ENCODE measurements around the gene ZRANB3.

The ZRANB3 gene

DNA sequence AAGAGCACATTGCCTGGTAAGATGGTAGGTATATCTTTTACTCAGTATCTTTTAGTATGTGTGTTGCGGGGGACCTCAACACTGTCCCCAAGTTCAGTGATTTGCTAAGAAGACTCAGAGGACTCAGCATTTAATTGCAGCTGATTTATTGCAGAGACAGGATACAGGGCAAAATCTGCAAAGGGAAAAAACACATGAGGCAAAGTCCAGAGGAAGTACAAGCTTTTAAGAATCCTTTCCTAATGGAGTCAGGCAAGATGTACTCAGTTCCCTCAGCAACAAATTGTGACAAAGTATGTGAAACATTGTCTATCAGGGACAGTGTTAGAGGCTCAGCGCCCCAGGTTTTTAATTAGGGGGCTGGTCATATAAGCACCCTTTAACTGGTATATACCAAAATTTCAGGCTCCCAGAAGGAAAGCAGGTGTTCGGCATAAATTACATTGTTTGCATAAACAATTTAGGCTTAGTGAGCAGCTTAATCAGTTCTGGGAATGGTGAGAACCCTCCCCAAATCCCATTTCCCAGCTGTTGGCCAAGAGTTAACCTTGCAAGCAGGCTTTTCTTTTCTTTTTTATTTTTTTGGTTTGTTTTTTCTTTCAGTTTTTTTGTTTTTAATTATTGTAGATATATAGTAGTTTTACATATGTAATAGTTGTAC lies 437.2 kb downstream of the ZRANB3 start (continued):
- TF ChIP-seq, protein P1, sequence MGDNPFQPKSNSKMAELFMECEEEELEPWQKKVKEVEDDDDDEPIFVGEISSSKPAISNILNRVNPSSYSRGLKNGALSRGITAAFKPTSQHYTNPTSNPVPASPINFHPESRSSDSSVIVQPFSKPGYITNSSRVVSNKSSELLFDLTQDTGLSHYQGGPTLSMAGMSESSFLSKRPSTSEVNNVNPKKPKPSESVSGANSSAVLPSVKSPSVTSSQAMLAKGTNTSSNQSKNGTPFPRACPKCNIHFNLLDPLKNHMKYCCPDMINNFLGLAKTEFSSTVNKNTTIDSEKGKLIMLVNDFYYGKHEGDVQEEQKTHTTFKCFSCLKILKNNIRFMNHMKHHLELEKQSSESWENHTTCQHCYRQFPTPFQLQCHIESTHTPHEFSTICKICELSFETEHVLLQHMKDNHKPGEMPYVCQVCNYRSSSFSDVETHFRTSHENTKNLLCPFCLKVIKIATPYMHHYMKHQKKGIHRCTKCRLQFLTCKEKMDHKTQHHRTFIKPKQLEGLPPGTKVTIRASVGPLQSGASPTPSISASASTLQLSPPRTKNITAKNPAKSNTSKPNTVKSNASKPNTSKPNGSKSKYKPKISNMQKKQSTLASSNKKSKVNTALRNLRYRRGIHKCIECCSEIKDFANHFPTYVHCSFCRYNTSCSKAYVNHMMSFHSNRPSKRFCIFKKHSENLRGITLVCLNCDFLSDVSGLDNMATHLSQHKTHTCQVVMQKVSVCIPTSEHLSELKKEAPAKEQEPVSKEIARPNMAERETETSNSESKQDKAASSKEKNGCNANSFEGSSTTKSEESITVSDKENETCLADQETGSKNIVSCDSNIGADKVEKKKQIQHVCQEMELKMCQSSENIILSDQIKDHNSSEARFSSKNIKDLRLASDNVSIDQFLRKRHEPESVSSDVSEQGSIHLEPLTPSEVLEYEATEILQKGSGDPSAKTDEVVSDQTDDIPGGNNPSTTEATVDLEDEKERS (tag by site-specific recombination; IDR thresholded peaks at IDR 0.05): no peak
- TF ChIP-seq ZNF670 (tag by site-specific recombination; IDR thresholded peaks at IDR 0.05; ENCODE audit: low read depth): no peak
- TF ChIP-seq, protein P2, sequence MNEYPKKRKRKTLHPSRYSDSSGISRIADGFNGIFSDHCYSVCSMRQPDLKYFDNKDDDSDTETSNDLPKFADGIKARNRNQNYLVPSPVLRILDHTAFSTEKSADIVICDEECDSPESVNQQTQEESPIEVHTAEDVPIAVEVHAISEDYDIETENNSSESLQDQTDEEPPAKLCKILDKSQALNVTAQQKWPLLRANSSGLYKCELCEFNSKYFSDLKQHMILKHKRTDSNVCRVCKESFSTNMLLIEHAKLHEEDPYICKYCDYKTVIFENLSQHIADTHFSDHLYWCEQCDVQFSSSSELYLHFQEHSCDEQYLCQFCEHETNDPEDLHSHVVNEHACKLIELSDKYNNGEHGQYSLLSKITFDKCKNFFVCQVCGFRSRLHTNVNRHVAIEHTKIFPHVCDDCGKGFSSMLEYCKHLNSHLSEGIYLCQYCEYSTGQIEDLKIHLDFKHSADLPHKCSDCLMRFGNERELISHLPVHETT (tag by site-specific recombination; IDR thresholded peaks at IDR 0.05): no peak
- TF ChIP-seq ZFP37 (tag by site-specific recombination; IDR thresholded peaks at IDR 0.05): no peak
- TF ChIP-seq ZNF2 (tag by site-specific recombination; IDR thresholded peaks at IDR 0.05): no peak
- TF ChIP-seq GLIS2 (tag by site-specific recombination; IDR thresholded peaks at IDR 0.05): no peak
- TF ChIP-seq ZNF561 (tag by site-specific recombination; IDR thresholded peaks at IDR 0.05; ENCODE audit: borderline replicate concordance): no peak
- TF ChIP-seq, protein P3, sequence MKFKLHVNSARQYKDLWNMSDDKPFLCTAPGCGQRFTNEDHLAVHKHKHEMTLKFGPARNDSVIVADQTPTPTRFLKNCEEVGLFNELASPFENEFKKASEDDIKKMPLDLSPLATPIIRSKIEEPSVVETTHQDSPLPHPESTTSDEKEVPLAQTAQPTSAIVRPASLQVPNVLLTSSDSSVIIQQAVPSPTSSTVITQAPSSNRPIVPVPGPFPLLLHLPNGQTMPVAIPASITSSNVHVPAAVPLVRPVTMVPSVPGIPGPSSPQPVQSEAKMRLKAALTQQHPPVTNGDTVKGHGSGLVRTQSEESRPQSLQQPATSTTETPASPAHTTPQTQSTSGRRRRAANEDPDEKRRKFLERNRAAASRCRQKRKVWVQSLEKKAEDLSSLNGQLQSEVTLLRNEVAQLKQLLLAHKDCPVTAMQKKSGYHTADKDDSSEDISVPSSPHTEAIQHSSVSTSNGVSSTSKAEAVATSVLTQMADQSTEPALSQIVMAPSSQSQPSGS (tag by site-specific recombination; IDR thresholded peaks at IDR 0.05; ENCODE audit: low read depth): no peak
- TF ChIP-seq ZNF610 (tag by site-specific recombination; IDR thresholded peaks at IDR 0.05; ENCODE audit: borderline replicate concordance): no peak

DNA sequence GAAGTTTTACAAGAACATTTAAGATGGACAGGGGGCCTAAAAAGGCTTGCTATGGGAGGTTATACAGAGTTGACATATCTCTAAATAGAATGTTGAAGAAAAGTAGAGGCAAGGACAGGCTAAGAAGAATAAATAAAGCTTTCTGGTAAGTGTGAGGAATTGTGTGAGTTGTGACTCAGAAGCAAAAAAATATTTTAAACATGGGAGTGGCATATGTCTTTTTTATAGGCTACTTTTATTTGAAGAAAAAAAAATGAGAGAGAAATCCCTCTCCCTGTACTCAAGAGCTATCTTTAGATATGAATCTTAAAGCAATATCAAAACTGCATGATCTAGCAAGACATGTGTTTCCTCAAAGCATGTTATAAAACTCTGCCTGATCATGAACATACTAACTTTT lies 437.8 kb downstream of the ZRANB3 start:
- ChIA-PET CTCF (interaction anchor here (0.6 kb wide), 1 partner anchor 832 kb away, joined by 3 read pairs; no protein-coding TSS in a partner anchor), POLR2A (no interaction called here)
- no peak overlapping the region for H3K27ac ChIP-seq (ENCODE audit: extremely low read depth, low read depth, low read length)
- H3K9me3 ChIP-seq (ENCODE audit: control insufficient read depth, insufficient read depth, low read depth, low read length): no peaks in the 10 kb centered on the region
- TF ChIP-seq ZBTB8A (tag by site-specific recombination; IDR thresholded peaks at IDR 0.05) (no peak), ZNF621 (tag by site-specific recombination; IDR thresholded peaks at IDR 0.05) (no peak), MYNN (tag by site-specific recombination; IDR thresholded peaks at IDR 0.05; ENCODE audit: borderline replicate concordance) (no peak), SALL2 (tag by site-specific recombination; IDR thresholded peaks at IDR 0.05; ENCODE audit: borderline replicate concordance) (no peak), HOXC10 (CRISPR knock-in tag; IDR thresholded peaks at IDR 0.05) (no peak)
- peaks cover 5 to 25% of the 10 kb centered on the region in 2 experiments for H3K36me3 ChIP-seq (ENCODE audit: control insufficient read depth in 2 of 2, insufficient read depth in 1 of 2, low read length in 2 of 2)
- peaks cover 13% of the 10 kb centered on the region for H3K4me1 ChIP-seq (ENCODE audit: control insufficient read depth, insufficient read depth, low read length)
- no peak overlapping the region for H3K4me3 ChIP-seq (ENCODE audit: low read depth, low read length)

DNA sequence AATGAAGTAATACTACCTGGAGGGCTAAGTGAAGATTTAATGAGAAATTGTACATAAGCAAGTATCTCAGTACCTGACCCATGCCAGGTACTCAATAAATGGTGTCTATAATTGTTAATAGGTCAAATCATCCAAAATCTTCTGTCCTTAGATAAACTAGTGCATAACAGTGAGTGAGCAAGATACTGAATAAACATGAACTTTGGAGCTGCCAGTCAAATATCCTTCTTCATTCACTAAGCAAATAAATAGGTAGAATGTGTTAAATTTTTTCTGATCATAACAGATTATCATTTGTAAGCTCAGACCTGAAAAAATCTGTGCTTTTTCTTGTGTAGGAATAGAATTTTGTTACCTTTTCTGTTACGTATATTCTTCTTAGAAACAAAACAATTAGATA lies 439.3 kb downstream of the ZRANB3 start:
- H3K4me1 ChIP-seq (ENCODE audit: control insufficient read depth, insufficient read depth, low read length): peaks cover 13% of the 10 kb centered on the region
- no peak overlapping the region for H3K27ac ChIP-seq (ENCODE audit: extremely low read depth, low read depth, low read length)
- POLR2A ChIA-PET: no interaction called here
- no peak overlapping the region for H3K4me3 ChIP-seq (ENCODE audit: low read depth, low read length)
- H3K9me3 ChIP-seq (ENCODE audit: control insufficient read depth, insufficient read depth, low read depth, low read length): no peaks in the 10 kb centered on the region
- CTCF ChIA-PET: no interaction called here
- peaks cover 5 to 25% of the 10 kb centered on the region in 2 experiments for H3K36me3 ChIP-seq (ENCODE audit: control insufficient read depth in 2 of 2, insufficient read depth in 1 of 2, low read length in 2 of 2)
- TF ChIP-seq GLIS2 (tag by site-specific recombination; IDR thresholded peaks at IDR 0.05) (no peak), ZNF16 (tag by site-specific recombination; IDR thresholded peaks at IDR 0.05; ENCODE audit: low read depth) (no peak)
- TF ChIP-seq, protein P4, sequence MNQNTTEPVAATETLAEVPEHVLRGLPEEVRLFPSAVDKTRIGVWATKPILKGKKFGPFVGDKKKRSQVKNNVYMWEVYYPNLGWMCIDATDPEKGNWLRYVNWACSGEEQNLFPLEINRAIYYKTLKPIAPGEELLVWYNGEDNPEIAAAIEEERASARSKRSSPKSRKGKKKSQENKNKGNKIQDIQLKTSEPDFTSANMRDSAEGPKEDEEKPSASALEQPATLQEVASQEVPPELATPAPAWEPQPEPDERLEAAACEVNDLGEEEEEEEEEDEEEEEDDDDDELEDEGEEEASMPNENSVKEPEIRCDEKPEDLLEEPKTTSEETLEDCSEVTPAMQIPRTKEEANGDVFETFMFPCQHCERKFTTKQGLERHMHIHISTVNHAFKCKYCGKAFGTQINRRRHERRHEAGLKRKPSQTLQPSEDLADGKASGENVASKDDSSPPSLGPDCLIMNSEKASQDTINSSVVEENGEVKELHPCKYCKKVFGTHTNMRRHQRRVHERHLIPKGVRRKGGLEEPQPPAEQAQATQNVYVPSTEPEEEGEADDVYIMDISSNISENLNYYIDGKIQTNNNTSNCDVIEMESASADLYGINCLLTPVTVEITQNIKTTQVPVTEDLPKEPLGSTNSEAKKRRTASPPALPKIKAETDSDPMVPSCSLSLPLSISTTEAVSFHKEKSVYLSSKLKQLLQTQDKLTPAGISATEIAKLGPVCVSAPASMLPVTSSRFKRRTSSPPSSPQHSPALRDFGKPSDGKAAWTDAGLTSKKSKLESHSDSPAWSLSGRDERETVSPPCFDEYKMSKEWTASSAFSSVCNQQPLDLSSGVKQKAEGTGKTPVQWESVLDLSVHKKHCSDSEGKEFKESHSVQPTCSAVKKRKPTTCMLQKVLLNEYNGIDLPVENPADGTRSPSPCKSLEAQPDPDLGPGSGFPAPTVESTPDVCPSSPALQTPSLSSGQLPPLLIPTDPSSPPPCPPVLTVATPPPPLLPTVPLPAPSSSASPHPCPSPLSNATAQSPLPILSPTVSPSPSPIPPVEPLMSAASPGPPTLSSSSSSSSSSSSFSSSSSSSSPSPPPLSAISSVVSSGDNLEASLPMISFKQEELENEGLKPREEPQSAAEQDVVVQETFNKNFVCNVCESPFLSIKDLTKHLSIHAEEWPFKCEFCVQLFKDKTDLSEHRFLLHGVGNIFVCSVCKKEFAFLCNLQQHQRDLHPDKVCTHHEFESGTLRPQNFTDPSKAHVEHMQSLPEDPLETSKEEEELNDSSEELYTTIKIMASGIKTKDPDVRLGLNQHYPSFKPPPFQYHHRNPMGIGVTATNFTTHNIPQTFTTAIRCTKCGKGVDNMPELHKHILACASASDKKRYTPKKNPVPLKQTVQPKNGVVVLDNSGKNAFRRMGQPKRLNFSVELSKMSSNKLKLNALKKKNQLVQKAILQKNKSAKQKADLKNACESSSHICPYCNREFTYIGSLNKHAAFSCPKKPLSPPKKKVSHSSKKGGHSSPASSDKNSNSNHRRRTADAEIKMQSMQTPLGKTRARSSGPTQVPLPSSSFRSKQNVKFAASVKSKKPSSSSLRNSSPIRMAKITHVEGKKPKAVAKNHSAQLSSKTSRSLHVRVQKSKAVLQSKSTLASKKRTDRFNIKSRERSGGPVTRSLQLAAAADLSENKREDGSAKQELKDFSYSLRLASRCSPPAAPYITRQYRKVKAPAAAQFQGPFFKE (tag by site-specific recombination; IDR thresholded peaks at IDR 0.05; ENCODE audit: borderline replicate concordance): no peak
- TF ChIP-seq, protein P5, sequence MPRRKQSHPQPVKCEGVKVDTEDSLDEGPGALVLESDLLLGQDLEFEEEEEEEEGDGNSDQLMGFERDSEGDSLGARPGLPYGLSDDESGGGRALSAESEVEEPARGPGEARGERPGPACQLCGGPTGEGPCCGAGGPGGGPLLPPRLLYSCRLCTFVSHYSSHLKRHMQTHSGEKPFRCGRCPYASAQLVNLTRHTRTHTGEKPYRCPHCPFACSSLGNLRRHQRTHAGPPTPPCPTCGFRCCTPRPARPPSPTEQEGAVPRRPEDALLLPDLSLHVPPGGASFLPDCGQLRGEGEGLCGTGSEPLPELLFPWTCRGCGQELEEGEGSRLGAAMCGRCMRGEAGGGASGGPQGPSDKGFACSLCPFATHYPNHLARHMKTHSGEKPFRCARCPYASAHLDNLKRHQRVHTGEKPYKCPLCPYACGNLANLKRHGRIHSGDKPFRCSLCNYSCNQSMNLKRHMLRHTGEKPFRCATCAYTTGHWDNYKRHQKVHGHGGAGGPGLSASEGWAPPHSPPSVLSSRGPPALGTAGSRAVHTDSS (tag by site-specific recombination; IDR thresholded peaks at IDR 0.05): no peak
